ENCODE results near the gene ISM1. TPM values are rescaled to one million over a fixed set of nuclear protein-coding genes. Genes with fewer than 3 reads are reported as not detected.

The ISM1 gene
- total and polyA plus RNA-seq, 2 of the 13 experiments (the other 11 are each of a cell fraction or from before 2014, with no cell fraction given), result 0.40 to 1.4 TPM

GRCh38 chr20:13322621-13323020, 101.5 kb downstream of the ISM1 start (continued):
- TF ChIP-seq SALL2 (CRISPR knock-in tag; IDR thresholded peaks at IDR 0.05) (no peak), SIX4 (CRISPR knock-in tag; IDR thresholded peaks at IDR 0.05) (no peak), ZBTB8A (CRISPR knock-in tag; IDR thresholded peaks at IDR 0.05; ENCODE audit: borderline replicate concordance, low read depth) (no peak), BRF2 (CRISPR knock-in tag; IDR thresholded peaks at IDR 0.05) (no peak), TP53 (CRISPR knock-in tag; conservative IDR thresholded peaks at IDR 0.05) (no peak), SYNCRIP (IDR thresholded peaks at IDR 0.05; ENCODE audit: insufficient read depth, low read depth, low read length) (no peak), ZXDC (CRISPR knock-in tag; IDR thresholded peaks at IDR 0.05) (no peak), SOX13 (IDR thresholded peaks at IDR 0.05) (no peak), SOX13 (CRISPR knock-in tag; conservative IDR thresholded peaks at IDR 0.05 in 1 of 2, IDR thresholded peaks at IDR 0.05 in 1 of 2) (peak in 1 of 2 experiments; percentile 60; a peak in 2 of 4 replicates), ZBTB26 (CRISPR knock-in tag; IDR thresholded peaks at IDR 0.05; ENCODE audit: borderline replicate concordance) (no peak), ZNF30 (CRISPR knock-in tag; IDR thresholded peaks at IDR 0.05) (no peak), NPAS2 (CRISPR knock-in tag; IDR thresholded peaks at IDR 0.05; ENCODE audit: borderline replicate concordance) (no peak), TFDP2 (CRISPR knock-in tag; IDR thresholded peaks at IDR 0.05) (no peak), FUBP1 (CRISPR knock-in tag; IDR thresholded peaks at IDR 0.05; ENCODE audit: borderline replicate concordance) (no peak), ZBTB43 (CRISPR knock-in tag; conservative IDR thresholded peaks at IDR 0.05) (no peak), RFX5 (IDR thresholded peaks at IDR 0.05; ENCODE audit: low read depth, low read length) (no peak), ZNF615 (CRISPR knock-in tag; IDR thresholded peaks at IDR 0.05; ENCODE audit: borderline replicate concordance) (no peak)

All from HepG2 (cell line).